ENCODE measurements around the gene KRT78.

Gene KRT78

DNA sequence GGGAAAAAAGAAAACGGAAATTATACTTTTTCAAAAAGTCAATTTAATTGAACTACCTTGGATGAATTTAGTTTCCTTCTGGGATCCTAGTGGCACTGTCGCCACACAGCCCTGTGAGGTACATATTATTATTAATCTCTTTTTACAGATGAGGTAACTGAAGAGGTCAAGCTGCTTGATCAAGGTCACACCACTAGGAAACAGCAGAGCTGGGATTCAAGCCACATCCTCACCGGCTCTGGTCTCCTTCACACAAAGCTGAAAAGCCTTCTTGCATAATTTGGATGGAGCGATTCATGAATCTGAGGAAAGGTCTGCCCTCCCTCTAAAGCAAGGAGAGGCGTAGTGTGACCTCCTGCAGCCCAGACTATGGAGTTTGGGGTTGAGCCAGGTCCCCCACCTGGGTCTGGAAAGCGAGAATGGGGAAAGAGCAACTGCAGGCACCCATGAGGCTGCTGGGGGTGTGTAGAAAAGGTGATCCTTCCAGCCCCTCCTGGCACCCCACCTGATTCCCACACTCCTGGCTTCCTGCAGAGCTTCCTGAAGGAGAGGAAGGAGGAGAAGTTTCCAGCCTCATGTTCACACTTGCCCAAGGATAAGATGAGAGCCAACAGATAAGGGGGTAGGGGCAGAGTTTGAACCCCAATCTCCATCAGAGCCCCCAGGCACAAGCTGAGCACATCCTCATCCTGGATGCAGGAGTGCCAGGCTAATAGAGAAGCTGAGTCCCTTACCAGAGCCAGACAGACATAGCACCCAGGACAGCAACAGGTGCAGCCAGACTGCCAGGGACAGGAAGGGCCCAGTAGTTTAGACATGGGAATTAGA lies 10.8 kb downstream of the KRT78 start:
- no peak for DNase-seq

DNA sequence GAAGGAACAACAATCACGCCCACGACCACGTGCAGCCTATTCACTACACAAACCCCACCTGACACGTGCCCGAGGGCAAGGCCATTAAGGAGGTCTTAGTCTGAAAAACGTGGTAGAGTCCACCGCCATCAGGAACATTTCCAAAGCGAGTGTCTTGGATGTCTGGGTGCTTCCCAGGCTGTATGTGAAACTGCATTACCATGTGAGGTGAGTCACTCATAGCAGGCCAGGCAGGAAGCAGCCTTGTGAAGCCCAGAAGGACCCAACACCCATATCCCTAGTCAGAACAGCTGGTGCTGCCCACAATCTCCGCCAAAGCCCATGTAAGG lies 11.4 kb downstream of the KRT78 start:
- DNase-seq, result no peak

DNA sequence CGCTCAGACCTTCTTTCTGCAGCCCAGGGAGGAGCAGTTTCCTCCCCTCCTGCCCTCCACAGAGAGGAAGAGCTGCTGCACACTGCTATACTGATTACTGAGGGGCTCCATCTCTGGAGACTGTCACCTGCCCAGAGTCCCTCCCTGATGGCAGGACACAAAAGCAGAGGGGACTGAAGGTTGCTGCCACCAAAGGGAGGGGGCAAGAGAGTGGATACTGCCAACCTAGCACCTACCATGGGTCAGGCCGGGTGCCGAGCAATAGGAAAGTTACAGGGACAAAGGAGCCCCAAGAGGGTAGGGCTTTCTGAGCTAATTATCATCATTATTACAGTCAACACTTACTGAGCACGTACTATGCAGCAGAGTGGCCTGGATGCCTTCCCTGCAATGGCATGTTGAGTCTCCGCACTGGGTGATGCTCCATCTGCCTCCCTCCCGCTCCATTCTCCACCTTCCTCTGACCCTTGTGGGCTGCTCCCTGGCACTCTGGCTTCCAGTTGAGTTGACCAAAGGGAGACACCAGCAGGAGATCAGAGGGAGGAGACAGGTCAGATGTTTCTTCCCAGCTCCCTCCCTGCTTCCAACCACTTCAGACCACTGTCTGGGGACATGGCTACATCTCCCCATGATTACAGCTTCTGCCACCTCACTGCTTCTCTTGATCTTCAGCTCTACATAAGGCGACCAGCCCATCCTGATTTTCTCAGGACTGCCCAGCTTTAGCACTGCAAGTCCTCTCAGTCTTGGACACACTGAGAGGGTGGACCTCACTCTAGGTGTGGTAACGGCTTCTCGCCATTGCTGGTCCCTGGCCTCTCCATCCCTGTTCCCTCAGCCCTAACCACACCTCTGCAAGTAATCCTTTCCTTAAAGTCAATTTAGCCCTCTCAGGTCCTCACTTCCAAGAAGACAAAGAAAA lies 12.0 kb downstream of the KRT78 start:
- DNase-seq, result no peak

DNA sequence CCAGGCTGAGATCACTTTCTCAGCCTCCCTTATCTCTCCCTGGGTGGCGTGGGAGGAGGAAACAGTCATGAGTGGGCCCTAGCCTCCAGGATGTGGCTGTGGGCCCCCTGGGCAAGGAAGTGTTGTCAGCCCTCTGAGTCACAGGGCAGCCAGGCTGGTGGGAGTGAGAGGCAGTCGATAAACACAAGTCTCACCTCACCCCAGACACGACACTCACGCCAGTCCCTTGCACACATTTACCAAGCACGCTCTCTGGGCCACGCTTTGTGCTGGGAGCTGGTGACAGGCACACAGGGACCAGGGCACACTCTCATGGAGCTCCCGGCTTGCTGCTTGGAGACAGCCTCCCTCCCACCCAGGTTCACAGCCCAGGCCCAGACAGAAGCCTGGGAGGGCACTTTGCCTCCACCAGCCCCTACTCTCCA lies 12.7 kb downstream of the KRT78 start:
- no peak for DNase-seq

DNA sequence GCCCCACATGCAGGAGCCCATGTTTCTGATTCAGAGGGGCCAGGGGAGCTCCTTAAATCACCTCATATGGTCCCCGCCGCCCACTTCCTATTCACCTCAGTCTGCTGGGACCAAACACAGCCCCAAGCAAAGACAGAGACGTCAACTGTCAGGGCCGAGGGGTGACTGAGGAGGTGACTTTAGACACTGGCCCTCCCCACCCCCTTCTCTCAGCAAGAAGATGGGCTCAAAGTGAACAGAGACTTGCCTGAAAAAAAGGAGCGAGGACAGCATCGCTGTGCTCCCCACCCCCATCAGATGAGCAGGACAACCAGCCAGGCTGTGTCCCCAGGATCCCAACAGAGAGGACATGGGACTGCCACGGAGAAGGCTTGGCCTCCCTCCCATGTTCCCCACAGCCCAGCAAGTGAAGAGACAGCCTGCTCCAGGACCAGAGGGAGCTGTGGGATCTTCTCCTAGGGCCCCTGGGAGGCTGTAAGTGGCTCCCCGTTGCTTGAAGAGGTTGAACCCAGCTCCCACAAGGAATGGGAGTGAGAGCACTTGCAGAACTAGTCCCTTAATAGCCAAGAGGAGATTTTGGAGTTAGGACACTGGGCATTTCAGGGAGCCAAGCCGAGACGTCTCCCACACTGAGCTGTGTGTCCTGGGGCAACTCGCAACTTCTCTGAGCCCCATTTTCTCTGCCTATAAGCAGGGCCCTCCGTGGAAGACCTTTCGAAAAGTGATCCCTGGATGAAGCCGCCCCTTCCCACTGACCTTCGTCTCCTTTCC lies 13.3 kb downstream of the KRT78 start:
- DNase-seq, result no peak

DNA sequence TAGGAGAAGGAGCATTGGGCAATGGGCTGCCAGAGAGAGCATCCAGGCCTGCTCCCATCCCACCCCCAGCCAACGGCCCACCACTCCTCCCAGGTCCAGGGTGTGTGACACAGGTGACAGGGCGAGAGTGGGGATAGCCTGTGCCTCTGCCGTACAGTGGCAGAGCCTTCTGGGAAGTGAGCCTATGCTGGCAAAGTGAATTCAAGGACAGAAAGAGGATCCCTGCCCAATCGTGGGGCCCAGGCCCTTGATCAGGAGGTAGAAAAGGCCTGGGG lies 14.1 kb downstream of the KRT78 start:
- no peak for DNase-seq

DNA sequence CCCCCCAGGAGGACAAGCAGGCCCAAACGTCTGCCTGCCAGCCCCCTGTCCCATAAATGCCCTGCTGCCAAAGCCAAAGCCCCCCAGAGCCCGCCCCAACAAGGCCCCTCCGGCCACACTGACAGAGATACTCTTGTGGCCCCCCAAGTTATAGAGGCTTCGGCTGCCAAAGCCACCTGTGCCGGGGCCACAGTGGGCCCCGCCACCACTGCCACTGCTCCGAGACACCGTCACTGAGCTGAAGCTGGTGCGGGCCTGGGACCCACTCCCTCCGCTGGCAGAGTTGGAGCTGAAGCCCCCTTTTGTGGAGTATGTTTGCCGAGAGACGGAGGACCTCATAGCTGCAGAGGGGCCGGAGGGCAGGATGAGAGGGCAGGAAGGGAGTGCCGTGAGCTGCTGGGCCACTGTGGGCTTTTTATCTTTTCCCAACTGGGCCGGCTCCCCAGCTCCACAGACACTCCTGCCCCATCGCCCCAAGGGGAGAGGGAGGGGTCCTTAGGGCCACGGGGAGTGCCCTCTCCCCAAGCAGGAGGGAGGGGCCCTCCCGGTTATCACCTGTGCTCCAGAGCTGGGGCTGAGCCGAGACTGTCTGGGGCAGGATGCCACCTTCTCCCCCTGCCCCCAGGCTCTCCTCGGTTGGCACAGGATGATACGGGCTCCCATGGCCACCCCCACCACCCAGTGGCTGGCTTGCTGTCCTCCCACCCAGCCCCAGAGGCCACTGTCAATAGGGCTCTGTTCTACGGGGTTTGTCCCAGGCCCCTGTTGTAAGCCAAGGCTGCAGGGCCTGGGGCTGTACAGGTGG lies 14.7 kb downstream of the KRT78 start, which contains the start of gene KRT79:
Gene KRT79, minus strand, starts transcription at position 390 of the 805 bp plus-strand sequence. Its CDS starts 51 bp downstream, at position 339.
- DNase-seq, result no peak

DNA sequence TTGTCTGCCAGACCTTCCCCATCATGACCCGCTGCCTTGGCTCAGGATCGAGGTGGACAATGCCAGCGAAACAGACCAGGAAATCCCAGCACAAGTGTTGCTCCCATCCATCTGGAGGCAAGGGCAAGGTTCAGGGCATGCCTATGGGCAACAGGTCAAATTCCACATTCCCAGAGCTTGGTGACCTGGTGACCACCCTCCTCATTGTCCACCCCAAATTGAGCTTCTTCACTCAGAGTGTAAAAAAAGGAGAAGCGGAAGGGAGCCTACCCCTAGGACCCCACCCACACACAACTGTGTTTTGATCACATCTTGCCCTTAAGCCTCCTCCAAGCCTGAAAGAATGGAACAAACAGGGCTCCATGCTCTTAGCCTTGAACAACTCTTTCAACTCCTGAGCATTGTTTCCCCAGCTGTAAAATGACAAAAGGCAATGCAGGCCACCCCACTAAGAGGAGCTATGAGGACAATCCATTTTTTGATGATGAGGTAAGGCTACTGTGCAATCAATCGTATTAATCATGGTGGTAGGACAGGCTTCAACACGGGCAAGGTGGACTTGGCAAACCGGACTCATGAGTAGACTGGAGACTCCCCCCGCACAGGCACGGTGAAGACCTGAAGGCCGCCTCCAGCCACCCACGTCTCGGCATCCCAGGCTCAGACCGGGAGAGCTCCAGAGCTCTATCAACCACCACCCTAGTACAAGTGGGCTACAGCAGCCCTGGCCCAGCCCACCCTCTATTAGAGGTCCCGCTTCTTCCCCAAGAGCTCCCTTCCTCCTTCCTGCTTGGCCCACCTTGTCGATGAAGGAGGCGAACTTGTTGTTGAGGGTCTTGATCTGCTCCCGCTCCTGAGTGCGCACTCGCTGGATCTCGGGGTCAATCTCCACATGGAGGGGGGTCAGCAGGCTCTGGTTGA lies 15.5 kb downstream of the KRT78 start:
- no peak for DNase-seq

DNA sequence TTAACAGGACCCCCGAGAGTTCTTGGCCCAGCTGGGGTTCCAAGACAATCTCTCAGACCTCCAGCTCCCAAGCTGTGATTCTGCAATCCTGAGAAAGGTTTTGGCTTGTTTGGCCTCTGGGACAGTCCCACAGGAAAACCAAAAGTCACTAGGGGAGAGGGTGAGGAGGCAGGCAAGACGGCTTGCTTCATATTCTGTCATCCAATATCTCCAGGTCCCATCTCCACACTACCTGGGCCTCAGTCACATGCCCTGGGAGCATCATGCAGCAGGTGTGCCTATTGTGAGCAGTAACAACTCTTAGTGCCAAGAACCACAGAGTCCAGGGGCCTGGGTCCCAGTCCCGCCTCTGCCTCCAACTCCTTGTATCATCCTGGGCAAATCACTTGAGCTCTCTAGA lies 16.3 kb downstream of the KRT78 start:
- no peak for DNase-seq

DNA sequence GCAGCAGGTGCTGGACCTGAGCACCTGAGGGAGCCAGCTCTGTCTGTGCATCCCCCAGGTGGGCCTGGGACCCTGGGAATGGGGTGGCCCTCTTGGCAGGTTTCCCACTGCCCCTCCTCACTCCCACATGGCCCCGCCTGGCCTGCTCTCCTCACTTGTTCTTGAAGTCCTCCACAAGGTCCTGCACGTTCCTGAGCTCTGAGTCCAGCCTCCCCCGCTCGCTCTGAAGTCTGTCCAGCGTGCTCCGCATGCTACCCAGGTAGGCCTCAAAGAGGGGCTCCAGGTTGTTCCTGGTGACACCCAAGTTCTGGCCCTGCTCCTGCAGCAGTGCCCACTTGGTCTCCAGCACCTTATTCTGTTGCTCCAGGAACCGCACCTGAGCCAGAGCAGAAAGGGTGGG lies 17.5 kb downstream of the KRT78 start:
- DNase-seq, result no peak

DNA sequence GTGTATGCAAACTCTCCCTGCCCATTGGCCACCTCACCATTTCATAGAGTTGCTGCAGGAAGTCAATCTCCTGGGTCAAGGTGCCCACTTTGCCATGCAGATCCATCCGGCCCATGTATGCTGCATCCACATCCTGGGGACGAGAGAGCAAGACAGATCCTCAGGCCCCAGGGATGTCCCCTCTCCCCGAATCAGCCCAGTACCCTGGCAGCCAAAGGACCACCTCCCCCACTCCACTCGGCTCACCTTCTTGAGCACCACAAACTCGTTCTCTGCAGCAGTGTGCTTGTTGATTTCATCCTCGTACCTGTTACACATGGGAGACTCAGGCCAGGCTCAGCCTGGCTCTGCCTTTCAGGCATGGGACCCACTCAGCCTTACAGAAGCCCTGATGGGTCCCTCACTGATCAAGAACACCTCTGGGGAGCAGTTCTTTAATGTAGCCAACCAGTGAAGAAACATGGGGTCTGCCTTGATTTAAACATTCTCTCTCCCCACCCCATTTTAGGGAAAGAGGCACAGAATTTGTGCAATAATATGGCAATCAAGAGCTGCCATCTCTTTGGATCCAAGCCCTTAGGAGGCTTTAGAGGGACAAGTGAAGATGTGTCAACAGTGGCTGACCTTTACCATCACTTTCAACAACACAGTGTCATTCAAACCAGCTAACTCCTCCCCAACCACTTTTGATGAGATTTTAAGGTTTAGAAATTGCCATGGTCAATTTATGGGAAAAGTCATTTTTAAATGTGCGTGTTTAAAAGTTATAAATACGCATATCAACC lies 18.6 kb downstream of the KRT78 start:
- DNase-seq, result no peak

DNA sequence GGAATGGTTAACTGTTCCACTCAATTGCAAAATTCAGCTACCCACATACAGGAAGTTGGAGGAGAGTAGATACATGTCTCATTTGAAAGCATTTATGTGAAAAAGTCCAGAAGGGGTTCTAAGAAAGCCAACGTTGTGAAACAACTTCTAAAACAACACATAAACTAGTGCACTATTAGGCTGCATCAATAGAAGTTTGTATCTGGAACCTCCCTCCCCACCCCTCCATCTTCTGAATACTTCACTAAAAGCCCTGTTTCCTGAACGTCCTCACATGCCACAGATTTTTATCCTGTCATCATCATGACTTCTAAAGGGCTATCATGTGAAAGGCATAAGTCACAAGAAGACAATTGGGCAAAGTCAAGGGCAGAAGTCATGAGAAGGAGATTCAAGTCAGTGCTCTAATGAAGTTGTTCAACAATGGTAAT lies 20.2 kb downstream of the KRT78 start:
- no peak for DNase-seq

DNA sequence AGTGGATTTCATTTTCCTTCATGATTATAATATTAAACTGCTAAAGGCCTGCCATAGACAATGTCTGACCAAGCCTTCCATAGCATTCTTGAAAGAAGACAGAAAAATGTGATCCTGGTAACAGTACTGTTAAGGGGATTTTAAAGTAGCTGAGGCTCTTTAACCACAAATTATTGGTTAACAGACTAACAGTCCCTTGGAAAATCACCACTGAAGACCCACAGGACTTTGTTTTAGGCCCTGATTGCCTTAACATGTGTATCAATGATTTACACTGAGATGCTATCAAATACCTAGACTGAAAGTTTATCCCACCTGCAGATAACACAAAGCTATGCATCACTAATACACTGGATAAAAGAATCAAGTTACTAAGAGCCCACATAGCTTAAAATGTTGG lies 20.6 kb downstream of the KRT78 start:
- no peak for DNase-seq

DNA sequence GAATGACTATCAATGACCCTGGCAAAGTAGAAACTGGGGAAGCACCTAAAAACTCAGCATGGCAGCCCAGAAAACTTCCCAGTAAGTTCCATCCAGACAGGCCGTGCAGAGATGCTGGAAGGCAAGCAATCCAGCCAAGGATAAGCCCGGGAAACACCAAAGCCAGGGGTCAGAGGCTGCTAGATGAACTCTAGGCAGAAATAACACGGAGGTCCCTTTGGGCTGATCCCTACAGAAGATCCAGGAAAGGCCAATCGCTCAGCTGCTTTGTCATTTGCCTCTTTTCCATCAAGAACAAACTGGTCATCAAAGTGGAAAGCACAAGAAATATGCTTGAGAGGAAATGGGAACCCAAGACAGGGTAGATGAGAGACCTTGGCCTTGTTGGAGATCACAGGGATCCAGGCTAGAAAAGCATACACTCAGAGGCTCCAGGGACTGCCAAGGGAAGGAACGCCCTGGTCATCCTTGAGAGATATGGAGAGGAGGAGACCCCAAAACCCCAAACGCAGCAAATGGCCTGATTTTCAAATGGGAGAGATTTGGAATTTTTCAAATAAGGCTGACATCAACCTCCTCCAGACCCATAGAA lies 21.2 kb downstream of the KRT78 start:
- no peak for DNase-seq

DNA sequence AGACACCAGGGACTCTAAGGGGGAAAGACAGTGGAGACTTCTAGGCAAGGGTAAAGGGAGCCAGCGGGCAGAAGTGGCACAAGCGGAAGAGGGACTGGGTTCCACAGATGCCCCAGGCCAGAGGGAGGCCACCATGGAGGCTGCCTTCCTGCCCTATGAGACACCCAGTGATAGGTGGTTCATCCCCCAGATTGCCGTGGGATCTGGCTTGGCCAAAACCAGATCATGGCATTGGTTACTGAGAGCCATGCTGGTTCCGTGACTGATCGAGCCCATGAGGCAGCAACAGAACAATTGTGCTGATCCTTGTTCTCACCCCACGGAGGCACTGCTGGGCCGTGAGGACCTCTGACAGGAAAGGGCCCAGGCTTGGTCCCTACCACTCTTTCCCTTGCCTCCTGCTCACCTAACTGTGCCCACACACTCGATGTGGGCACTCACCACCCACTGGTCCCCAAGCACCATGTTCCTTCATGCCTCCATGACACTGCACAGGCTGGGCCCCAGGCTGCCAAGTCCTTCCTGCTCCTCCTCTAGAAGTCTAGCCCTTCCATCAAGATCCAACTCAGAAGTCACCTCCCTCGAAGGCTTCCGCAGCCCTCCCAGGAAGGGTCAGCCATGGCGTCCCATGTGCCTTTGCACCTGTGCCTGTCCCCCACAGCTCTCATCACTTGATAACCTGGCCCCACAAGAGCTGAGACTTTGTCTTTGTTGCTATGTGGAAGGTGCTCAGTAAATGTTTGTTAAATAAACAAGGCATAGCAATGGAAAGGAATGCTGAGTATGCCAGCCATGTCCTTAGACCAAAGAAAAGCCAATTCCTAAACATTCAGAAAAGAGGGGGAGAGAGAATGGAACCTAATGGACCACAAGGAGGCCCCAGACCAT lies 21.9 kb downstream of the KRT78 start:
- no peak for DNase-seq

DNA sequence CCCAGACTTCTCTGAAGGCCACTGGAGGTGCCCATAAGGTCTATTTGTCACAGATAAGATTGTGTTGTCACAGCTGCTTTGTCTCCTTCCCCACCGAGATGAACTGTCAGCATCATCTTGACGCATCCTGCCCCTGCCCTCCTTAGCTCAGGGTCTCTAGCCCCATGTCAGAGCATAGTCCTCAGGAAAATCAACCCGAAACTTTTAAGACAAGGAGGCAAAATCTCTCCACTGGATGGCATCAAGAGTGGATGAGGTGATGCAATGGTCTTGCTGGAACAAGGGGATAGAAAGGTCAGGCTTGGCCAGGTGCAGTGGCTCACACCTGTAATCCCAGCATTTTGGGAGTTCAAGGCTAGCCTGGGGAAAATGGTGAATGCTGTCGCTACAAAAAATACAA lies 22.8 kb downstream of the KRT78 start:
- DNase-seq, result no peak

DNA sequence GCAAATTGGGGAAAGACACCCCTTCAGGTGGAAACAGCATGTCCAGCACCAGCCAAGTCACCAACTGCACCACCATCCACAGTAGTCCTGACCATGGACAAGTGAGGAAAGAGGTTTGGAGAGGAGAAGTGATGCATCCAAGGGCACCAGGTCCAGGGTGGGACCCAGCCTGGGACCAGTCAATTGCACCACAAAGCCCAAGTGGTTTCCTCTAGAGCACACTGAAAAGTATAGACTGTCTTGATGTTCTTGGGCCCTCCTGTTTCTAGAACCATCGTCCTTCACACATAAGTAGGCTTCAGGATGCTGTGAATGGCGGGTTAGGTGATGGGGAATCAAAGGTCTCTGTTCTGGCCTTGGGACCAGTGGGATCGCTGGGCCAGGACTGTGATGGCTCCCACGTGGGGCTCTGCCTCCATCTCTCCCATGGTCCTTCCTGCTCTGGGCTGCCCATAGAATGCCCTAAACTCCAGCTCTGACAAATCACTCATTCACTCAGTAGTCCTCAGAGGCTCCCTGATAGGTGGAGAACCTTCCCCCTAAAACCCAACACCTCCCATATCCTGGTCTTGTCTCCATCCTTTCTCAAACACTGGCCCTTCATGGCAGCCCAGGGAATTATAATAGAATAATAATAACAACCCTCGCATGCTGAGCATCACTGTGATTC lies 23.9 kb downstream of the KRT78 start:
- no peak for DNase-seq

DNA sequence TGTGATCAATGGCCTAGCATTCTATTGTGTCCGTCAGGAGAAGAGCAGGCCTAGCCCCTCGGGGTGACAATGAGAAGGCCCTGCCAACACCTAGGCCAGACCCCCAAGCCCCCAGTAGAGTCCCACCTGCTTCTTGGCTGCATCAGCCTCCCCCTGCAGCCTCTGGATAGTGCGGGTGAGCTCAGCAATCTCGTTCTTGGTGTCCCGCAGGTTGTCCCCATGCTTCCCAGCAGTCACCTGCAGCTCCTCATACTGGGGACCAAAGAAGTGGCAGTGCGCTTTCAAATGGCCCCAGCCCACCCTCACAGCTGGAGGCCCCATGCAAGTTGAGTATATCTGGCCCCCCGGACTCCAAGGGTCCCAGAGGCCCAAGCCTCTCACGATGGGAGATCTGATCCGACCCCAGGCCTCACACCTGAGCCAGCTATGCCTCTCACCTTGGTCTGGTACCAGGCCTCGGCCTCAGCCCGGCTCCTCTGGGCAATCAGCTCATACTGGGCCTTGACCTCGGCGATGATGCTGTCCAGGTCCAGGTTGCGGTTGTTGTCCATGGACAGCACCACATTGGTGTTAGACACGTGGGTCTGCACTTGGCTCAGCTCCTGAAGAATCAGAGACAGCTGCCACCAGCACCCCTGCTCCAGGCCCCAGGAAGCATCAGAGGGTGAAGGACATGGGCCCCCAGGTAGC lies 24.9 kb downstream of the KRT78 start:
- no peak for DNase-seq

Data from NCI-H2029 (cell line).